Activated naive CD4-positive, alpha-beta T cell treated with anti-CD3 and anti-CD28 coated beads, Interleukin-2, amount 50 U/mL, for 72 hours (primary cell): Measurements from ENCODE around the gene MYBBP1A. TPM values are rescaled to one million over a fixed set of nuclear protein-coding genes. Genes with fewer than 3 reads are reported as not detected.

Source experiments
- ATAC-seq, 2 donors: fragments of 150-1000 bp; cut with Tn5 transposase; 2 replicates each; pipeline ENCODE4 v1.10.0; 2021; ENCODE audit warnings: mild to moderate bottlenecking in 2 of 2, moderate library complexity in 2 of 2
- DNase-seq, 2 donors: peaks; one replicate each; pipeline ENCODE4 v3.0.0; 2021 to 2022; ENCODE audit warnings: low spot score in 2 of 2
- H3K27ac Mint-ChIP-seq, 2 donors: one replicate each; pipeline ENCODE4 v1.8.0; 2022; ENCODE audit warnings: mild to moderate bottlenecking in 2 of 2, mixed read lengths in 2 of 2
- H3K36me3 Mint-ChIP-seq, 2 donors: one replicate each; pipeline ENCODE4 v1.8.0; 2022; ENCODE audit warnings: mixed read lengths in 2 of 2
- H3K9me3 Mint-ChIP-seq, 2 donors: one replicate each; pipeline ENCODE4 v1.8.0; 2022; ENCODE audit warnings: mixed read lengths in 2 of 2
- total RNA-seq, 2 donors: library from RNA; stranded (reverse); gene quantifications; one replicate each; pipeline ENCODE4 v1.2.3, GENCODE V29; 2022

MYBBP1A gene
- total RNA-seq, 2 donors from 2014 or later: 62.3 to 71.3 TPM

DNA sequence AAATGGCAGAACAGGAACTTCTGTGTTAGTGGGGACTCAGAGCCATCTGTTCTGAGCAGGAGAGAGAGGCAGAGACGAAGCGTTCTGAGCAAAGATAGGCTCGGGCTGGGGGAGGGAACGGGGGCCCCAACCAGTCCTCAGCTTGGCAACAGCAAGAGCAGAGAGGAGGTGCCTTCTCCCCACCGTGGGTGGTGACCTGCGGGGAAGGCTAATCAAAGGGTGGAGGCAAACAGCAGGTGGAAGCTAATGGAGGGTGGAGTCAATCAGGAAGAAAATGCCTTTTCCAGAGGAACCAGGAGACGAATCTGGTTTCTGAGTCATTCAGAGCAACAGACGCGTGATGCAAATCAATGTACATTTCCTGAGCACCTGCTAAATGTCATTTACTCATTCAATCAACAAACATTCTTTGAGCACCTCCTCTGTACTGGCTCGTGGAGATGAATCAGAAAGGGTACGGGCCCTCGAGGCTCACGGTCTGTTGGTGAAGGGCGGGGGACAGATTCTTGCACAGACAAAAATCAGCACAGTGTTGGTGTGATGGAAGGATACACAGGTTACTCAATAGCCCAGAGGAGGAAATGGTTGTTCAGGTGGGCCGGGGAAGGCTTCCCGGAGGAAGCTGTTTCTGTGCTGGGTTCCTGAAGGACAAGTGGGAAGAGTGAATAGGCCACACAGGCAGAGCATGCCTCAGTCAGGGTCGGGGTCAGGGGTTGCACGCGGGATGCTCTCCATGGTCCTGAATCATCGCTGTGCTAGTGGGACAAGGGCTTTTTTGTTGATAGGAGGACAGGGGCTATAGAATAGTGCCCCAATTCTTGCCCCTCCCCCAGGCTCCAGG lies 62.2 kb downstream of the MYBBP1A start:
- no peaks in the 10 kb centered on the region for H3K9me3 Mint-ChIP-seq
- DNase-seq (peak in 1 of 2 donors; percentile 36), ATAC-seq (peak; percentile 44 to 66)
- peak overlapping the region in 1 of 2 donors; percentile 48 for H3K27ac Mint-ChIP-seq
- no peaks in the 10 kb centered on the region for H3K36me3 Mint-ChIP-seq

DNA sequence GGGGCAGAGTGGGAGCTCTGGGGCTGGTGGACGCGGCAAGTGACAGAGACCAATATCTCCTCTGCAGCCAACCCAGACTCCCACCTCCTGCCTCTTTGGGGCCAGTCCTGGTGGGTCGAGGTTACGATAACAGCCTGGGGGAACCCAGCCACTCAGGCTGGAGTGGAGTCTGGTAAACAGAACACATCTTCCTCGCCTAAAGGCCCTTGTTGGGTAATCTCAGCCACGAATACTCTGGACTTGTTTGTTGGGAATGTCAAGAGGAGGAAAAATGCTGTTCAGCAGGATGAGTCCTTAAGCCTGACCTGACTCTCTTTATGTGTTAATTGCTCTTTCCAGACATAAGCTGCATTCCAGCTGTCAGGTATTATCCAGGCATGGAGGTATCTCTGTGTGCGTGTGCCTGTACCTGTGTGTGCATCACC lies 64.5 kb downstream of the MYBBP1A start:
- DNase-seq: no peak
- Mint-ChIP-seq H3K27ac (no peak overlapping the region), H3K36me3 (peaks cover 0 to 4% of the 10 kb centered on the region in 2 donors), H3K9me3 (no peaks in the 10 kb centered on the region)
- ATAC-seq: no peak

DNA sequence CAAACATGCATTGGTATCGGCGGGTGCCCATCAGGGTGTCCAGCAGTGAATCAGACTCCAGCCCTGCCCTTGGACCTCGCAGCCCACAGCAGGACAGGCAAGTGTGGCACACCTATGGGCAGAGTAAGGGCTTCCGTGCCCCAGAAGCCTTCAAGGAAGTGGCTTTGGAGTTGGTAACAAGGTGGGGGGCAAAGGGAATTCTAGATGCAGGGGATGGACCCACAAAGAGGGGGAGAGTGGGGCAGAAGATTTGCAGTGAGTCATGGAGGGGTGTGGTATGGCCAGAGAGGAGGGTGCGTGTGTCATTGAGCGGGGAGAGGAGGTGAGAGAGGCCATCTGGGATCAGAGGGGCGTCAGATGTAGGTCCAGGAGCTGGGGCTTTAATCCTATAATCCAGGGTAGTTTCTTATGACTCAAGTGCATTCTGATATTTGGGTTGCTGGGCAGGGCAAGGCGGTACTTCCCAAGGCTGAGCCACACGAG lies 65.0 kb downstream of the MYBBP1A start:
- no peaks in the 10 kb centered on the region for H3K9me3 Mint-ChIP-seq
- no peak for ATAC-seq
- H3K36me3 Mint-ChIP-seq: peaks cover under 1 to 4% of the 10 kb centered on the region in 2 donors
- no peak for DNase-seq
- H3K27ac Mint-ChIP-seq: no peak overlapping the region

DNA sequence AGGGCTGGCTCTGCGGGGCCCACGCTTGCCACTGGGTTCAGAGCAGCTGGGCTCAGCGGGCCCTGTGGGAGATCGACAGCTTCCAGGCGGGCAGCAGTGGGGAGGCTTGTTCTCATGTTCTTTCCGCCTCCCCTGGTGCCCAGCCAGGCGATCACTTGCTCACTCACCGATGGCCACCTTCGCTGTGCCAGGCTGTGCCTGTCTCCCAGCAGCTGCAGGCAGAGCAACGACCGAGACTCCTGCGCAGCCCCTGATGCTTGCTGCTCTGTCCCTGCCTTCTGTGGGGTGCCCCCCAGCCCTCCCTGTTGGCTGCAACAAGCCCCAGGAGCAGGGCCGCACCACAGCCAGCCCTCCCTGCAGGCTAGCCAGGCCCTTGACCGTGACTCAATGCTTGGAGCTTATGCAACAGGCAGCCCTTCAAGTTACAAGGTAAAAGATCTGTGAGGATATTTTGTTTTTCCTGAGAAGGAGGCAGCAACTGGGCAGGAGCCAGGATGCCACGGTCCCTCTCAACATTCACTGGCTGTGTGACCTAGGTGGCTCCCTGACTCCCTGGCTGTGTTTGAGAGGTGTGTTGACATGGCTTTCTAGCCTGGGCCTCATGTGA lies 66.1 kb downstream of the MYBBP1A start:
- H3K9me3 Mint-ChIP-seq: no peaks in the 10 kb centered on the region
- ATAC-seq (no peak), DNase-seq (no peak)
- H3K27ac Mint-ChIP-seq: no peak overlapping the region
- peaks cover 4 to 8% of the 10 kb centered on the region in 2 donors for H3K36me3 Mint-ChIP-seq

Other genes with a start within 250 kb of the MYBBP1A start
- gene UBE2G1, start 188.7 kb downstream of the MYBBP1A start, total RNA-seq: 10 to 100 TPM; 57.9 to 68.1 TPM
- 1 to 10 TPM; 4.4 to 8.7 TPM for gene SPNS3, start 121.4 kb downstream of the MYBBP1A start, total RNA-seq
- under 1 TPM; 0.16 to 0.64 TPM for gene SPNS2, start 56.5 kb downstream of the MYBBP1A start, total RNA-seq
- gene GGT6, start 5.2 kb upstream of the MYBBP1A start, total RNA-seq: not detected
- gene SMTNL2, start 29.1 kb upstream of the MYBBP1A start, total RNA-seq: not detected
- under 1 TPM in 1 of 2 donors, not detected in 1; 0.14 TPM for gene ALOX15, start 86.3 kb upstream of the MYBBP1A start, total RNA-seq
- 100 to 1,000 TPM in 1 of 2 donors, 10 to 100 TPM in 1; 99.1 to 126 TPM for gene PELP1, start 148.8 kb upstream of the MYBBP1A start, total RNA-seq
- gene ARRB2, start 155.2 kb upstream of the MYBBP1A start, total RNA-seq: 100 to 1,000 TPM; 209 to 271 TPM
- gene MED11, start 176.0 kb upstream of the MYBBP1A start, total RNA-seq: 10 to 100 TPM; 22.8 to 24.5 TPM
- gene ZMYND15, start 184.4 kb upstream of the MYBBP1A start, total RNA-seq: under 1 TPM; 0.29 to 0.36 TPM
- 1 to 10 TPM; 4.9 to 6.1 TPM for gene CXCL16, start 184.5 kb upstream of the MYBBP1A start, total RNA-seq
- gene TM4SF5, start 216.5 kb upstream of the MYBBP1A start, total RNA-seq: not detected
- gene VMO1, start 231.0 kb upstream of the MYBBP1A start, total RNA-seq: under 1 TPM in 1 of 2 donors, not detected in 1; 0.50 TPM
- gene GLTPD2, start 233.6 kb upstream of the MYBBP1A start, total RNA-seq: not detected
- 100 to 1,000 TPM; 133 to 135 TPM for gene PSMB6, start 240.8 kb upstream of the MYBBP1A start, total RNA-seq